ENCODE results near the gene JCAD. TPM values are rescaled to one million over a fixed set of nuclear protein-coding genes. Genes with fewer than 3 reads are reported as not detected.

JCAD gene
- total and polyA plus RNA-seq, 2 of the 8 experiments (the other 6 are each of a cell fraction or from before 2014, with no cell fraction given): 0.56 to 5.2 TPM

DNA sequence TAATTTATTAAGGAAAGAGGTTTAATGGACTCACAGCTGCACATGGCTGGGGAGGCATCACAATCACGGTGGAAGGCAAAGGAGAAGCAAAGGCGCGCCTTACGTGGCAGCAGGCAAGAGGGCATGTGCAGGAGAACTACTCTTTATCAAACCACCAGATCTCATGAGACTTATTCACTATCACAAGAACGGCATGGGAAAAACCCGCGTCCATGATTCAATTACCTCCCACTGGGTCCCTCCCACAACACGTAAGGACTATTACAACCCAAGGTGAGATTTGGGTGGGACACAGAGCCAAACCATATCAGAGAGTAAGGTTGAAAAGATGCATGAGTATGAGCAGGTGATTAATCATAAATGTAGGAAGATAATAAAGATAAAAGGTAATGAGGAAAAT, 3.2 kb upstream of the JCAD start (continued):
- no peak for TF ChIP-seq CHD7 (IDR thresholded peaks at IDR 0.05; ENCODE audit: insufficient replicate concordance, low read length)
- TF ChIP-seq, protein P1, sequence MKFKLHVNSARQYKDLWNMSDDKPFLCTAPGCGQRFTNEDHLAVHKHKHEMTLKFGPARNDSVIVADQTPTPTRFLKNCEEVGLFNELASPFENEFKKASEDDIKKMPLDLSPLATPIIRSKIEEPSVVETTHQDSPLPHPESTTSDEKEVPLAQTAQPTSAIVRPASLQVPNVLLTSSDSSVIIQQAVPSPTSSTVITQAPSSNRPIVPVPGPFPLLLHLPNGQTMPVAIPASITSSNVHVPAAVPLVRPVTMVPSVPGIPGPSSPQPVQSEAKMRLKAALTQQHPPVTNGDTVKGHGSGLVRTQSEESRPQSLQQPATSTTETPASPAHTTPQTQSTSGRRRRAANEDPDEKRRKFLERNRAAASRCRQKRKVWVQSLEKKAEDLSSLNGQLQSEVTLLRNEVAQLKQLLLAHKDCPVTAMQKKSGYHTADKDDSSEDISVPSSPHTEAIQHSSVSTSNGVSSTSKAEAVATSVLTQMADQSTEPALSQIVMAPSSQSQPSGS (IDR thresholded peaks at IDR 0.05; ENCODE audit: low read length): no peak
- TF ChIP-seq BRCA1 (IDR thresholded peaks at IDR 0.05; ENCODE audit: low read depth, low read length): no peak
- TF ChIP-seq JUN (IDR thresholded peaks at IDR 0.05; ENCODE audit: low read depth, low read length): no peak
- TF ChIP-seq TBP (IDR thresholded peaks at IDR 0.05; ENCODE audit: low read depth, low read length): no peak
- TF ChIP-seq JUND (IDR thresholded peaks at IDR 0.05; ENCODE audit: low read length): no peak
